GM12878 (cell line): ENCODE results near the gene UBXN11.

Experiments used
- BCLAF1 ChIP-seq: fragments of 450-650 bp; IDR thresholded peaks from 2 replicates; pipeline ENCODE4 v1.6.1; 2017; ENCODE audit warnings: antibody characterized with exemption, mild to moderate bottlenecking, moderate library complexity
- CREM ChIP-seq: IDR thresholded peaks from 2 replicates; pipeline ENCODE4 v1.6.1; 2014; ENCODE audit warnings: antibody characterized with exemption, low read depth
- CTCF ChIP-seq, 3 experiments: IDR thresholded peaks in 2 of 3; conservative IDR thresholded peaks in 1 of 3; 2 replicates each; pipeline ENCODE4 v1.5.1; 2011; ENCODE audit warnings: low read depth in 3 of 3, low read length in 3 of 3, mild to moderate bottlenecking in 3 of 3, control low read depth in 2 of 3, moderate library complexity in 2 of 3, inconsistent platforms in 1 of 3, mixed read lengths in 1 of 3; ENCODE audit not compliant: control insufficient read depth in 2 of 3, insufficient read depth in 1 of 3; ENCODE audit errors: extremely low read depth in 1 of 3
- EZH2 ChIP-seq: IDR thresholded peaks from 2 replicates; pipeline ENCODE4 v1.6.1; 2012; ENCODE audit warnings: low read depth, mild to moderate bottlenecking, control low read depth, inconsistent platforms, low read length, borderline replicate concordance; ENCODE audit not compliant: control insufficient read depth
- JUND ChIP-seq: IDR thresholded peaks from 2 replicates; pipeline ENCODE4 v1.6.1; 2012; ENCODE audit warnings: low read depth, mild to moderate bottlenecking, low read length, improper control_type of control experiment, moderate library complexity
- NR2C1 ChIP-seq: fragments of 450-650 bp; IDR thresholded peaks from 2 replicates; pipeline ENCODE4 v1.6.1; 2017; ENCODE audit warnings: antibody characterized with exemption, mild to moderate bottlenecking, moderate library complexity
- POLR2A ChIP-seq: IDR thresholded peaks from 2 replicates; pipeline ENCODE4 v1.6.1; 2011; ENCODE audit warnings: low read depth, mild to moderate bottlenecking, low read length
- SPI1 ChIP-seq: IDR thresholded peaks from 2 replicates; pipeline ENCODE4 v1.6.1; 2011; ENCODE audit warnings: low read depth, mild to moderate bottlenecking, low read length, moderate library complexity, borderline replicate concordance; ENCODE audit not compliant: insufficient read depth
- SREBF2 ChIP-seq: IDR thresholded peaks from 2 replicates; pipeline ENCODE4 v1.6.1; 2012; ENCODE audit warnings: mild to moderate bottlenecking, low read length
- TCF12 ChIP-seq: IDR thresholded peaks from 2 replicates; pipeline ENCODE4 v1.6.1; 2011; ENCODE audit warnings: low read depth, mild to moderate bottlenecking, low read length

- no peak for TF ChIP-seq SPI1
- TF ChIP-seq TCF12 = no peak
- no peak for TF ChIP-seq EZH2
- no peak for TF ChIP-seq JUND
- no peak for TF ChIP-seq SREBF2
- no peak for TF ChIP-seq CTCF (IDR thresholded peaks at IDR 0.05 in 2 of 3, conservative IDR thresholded peaks at IDR 0.05 in 1 of 3; ENCODE audit: control insufficient read depth in 2 of 3, extremely low read depth in 1 of 3, insufficient read depth in 1 of 3, low read depth in 3 of 3, low read length in 3 of 3)
- TF ChIP-seq BCLAF1 = no peak
- TF ChIP-seq POLR2A = no peak
- no peak for TF ChIP-seq CREM
- no peak for TF ChIP-seq NR2C1
These were observed 31.2 kb upstream of the UBXN11 start for GRCh38 chr1:26337625-26338024.
